GM12878 (cell line): Measurements from ENCODE around the gene RTP1. TPM values are rescaled to one million over a fixed set of nuclear protein-coding genes. Genes with fewer than 3 reads are reported as not detected.

ENCODE experiments used
- ATAC-seq: fragments of 200-7000 bp; cut with Tn5 transposase; 3 replicates; pipeline ENCODE4 v1.9.1; 2020; ENCODE audit warnings: mild to moderate bottlenecking, moderate library complexity
- BruUV-seq: library from RNA; stranded (reverse); fragments of 400-500 nt; replicated peaks from 2 replicates; lab custom pipeline; 2021; lab: Mats Ljungman, UMichigan
- CTCF ChIA-PET: fragments of 300-600 bp; sonication (Branson Sonifier 250); formaldehyde crosslinking; extraction: SDS; loops from one replicate; lab custom pipeline; 2021; ENCODE audit warnings: inconsistent platforms; lab: Yijun Ruan, JAX
- POLR2A ChIA-PET: fragments of 350-600 bp; formaldehyde crosslinking; extraction: SDS; loops from one replicate; lab custom pipeline; 2021; ENCODE audit warnings: inconsistent platforms; lab: Charles Lee
- RAD21 ChIA-PET: fragments of 300-600 bp; sonication (Branson Sonifier 250); formaldehyde crosslinking; loops from one replicate; lab custom pipeline; 2023; ENCODE audit warnings: antibody characterized with exemption; ENCODE audit not compliant: unreplicated experiment; lab: Charles Lee
- SMC1A ChIA-PET: fragments of 300-600 bp; sonication (Branson Sonifier 250); formaldehyde crosslinking; loops from one replicate; lab custom pipeline; 2023; ENCODE audit not compliant: unreplicated experiment, uncharacterized antibody; lab: Charles Lee
- DNase-seq: peaks from one replicate; pipeline ENCODE4 v3.0.0-alpha.2; 2011; ENCODE audit warnings: low read depth, low spot score
- FAIRE-seq: peaks from 3 replicates; lab custom pipeline; 2011; peaks lifted over from hg19 to GRCh38; lab: Jason Lieb, UNC
- H2AFZ ChIP-seq: 2 replicates; pipeline ENCODE4 v1.6.0; 2011; ENCODE audit warnings: low read depth, low read length, control low read depth; ENCODE audit not compliant: control insufficient read depth
- H3K27ac ChIP-seq: 2 replicates; pipeline ENCODE4 v1.5.1; 2011; ENCODE audit warnings: control low read depth; ENCODE audit not compliant: control insufficient read depth, insufficient read depth
- H3K27me3 ChIP-seq, 2 experiments: replicated peaks in 1 of 2; 2 replicates each; pipeline versions ENCODE4 v1.6.0 to v1.6.1; 2011; ENCODE audit warnings: low read length in 1 of 2; ENCODE audit not compliant: control insufficient read depth in 2 of 2, insufficient read depth in 2 of 2
- H3K36me3 ChIP-seq, 2 experiments: 2 replicates each; pipeline ENCODE4 v1.5.1; 2011; ENCODE audit warnings: low read length in 1 of 2; ENCODE audit not compliant: control insufficient read depth in 2 of 2, insufficient read depth in 2 of 2
- H3K4me1 ChIP-seq: 2 replicates; pipeline ENCODE4 v1.6.1; 2011; ENCODE audit warnings: mild to moderate bottlenecking, low read length, moderate library complexity, mixed read lengths; ENCODE audit not compliant: control insufficient read depth, insufficient read depth
- H3K4me2 ChIP-seq: 2 replicates; pipeline ENCODE4 v1.6.0; 2011; ENCODE audit warnings: control low read depth; ENCODE audit not compliant: control insufficient read depth, insufficient read depth
- H3K4me3 ChIP-seq: fragments of 200-600 bp; sonication (generic); 2 replicates; pipeline ENCODE4 v1.5.1; 2016
- H3K79me2 ChIP-seq: 2 replicates; pipeline ENCODE4 v1.6.0; 2011; ENCODE audit warnings: low read length; ENCODE audit not compliant: control insufficient read depth, insufficient read depth
- H3K9ac ChIP-seq: 2 replicates; pipeline ENCODE4 v1.8.0; 2011; ENCODE audit warnings: low read length, control low read depth, mixed read lengths; ENCODE audit not compliant: control insufficient read depth, insufficient read depth
- H3K9me3 ChIP-seq: replicated peaks from 3 replicates; pipeline ENCODE4 v1.5.1; 2011; ENCODE audit warnings: mild to moderate bottlenecking, low read length; ENCODE audit not compliant: control insufficient read depth, insufficient read depth
- H4K20me1 ChIP-seq: 2 replicates; pipeline ENCODE4 v1.6.0; 2011; ENCODE audit not compliant: control insufficient read depth, insufficient read depth
- CBFB ChIP-seq: IDR thresholded peaks from 2 replicates; pipeline ENCODE4 v1.6.1; 2016; ENCODE audit warnings: antibody characterized with exemption, low read depth
- GATAD2B ChIP-seq: fragments of 450-650 bp; conservative IDR thresholded peaks from 2 replicates; pipeline ENCODE4 v1.6.1; 2017; ENCODE audit warnings: low read depth, mild to moderate bottlenecking, moderate library complexity
- IKZF2 ChIP-seq, 2 experiments: fragments of 450-650 bp; IDR thresholded peaks; 2 replicates each; pipeline ENCODE4 v1.6.1; 2017; ENCODE audit warnings: mild to moderate bottlenecking in 2 of 2, moderate library complexity in 2 of 2
- IRF4 ChIP-seq: IDR thresholded peaks from 2 replicates; pipeline ENCODE4 v1.6.1; 2011; ENCODE audit warnings: low read depth, low read length
- MYB ChIP-seq: fragments of 150-350 bp; IDR thresholded peaks from 2 replicates; pipeline ENCODE4 v1.6.1; 2014; ENCODE audit warnings: mild to moderate bottlenecking, low read depth, low read length, borderline replicate concordance
- POU2F2 ChIP-seq: IDR thresholded peaks from 3 replicates; pipeline ENCODE4 v1.6.1; 2011; ENCODE audit warnings: low read depth, mild to moderate bottlenecking, low read length, borderline replicate concordance
- ZBTB11 ChIP-seq: fragments of 450-650 bp; formaldehyde crosslinking; IDR thresholded peaks from 2 replicates; pipeline ENCODE4 v1.5.0; 2022; ENCODE audit warnings: mild to moderate bottlenecking, missing genetic modification characterization
- in situ Hi-C: fragments of 300-500 bp; cut with MboI; formaldehyde crosslinking; loops from 9 replicates; pipeline ENCODE4 v1.14.3; 2018; ENCODE audit warnings: mixed read lengths
- intact Hi-C: fragments of 100-400 bp; cut with micrococcal nuclease; formaldehyde crosslinking; loops from one replicate; pipeline ENCODE4 v1.14.2; 2022; ENCODE audit not compliant: unreplicated experiment
- polyA plus RNA-seq, 11 experiments: library from polyadenylated mRNA; depleted of rRNA in 4 of 11; unstranded in 6 of 11; stranded (reverse) in 5 of 11; fragments of >200 nt; fragmentation: Nextera tagmentation in 4 of 11; fragmentation: Illumina TruSeq in 1 of 11; extraction: Ambion mirVana in 4 of 11; extraction: Trizol in 1 of 11; gene quantifications; 1 replicate in 1 of 11; 2 replicates in 10 of 11; pipeline versions ENCODE4 v1.2.1 to v1.2.3, GENCODE V29; 2011 to 2016; ENCODE audit warnings: inconsistent platforms in 2 of 11, missing spikeins in 2 of 11, low read depth in 1 of 11
- total RNA-seq, 4 experiments: library from RNA; depleted of rRNA in 3 of 4; stranded (reverse); fragments of >200 nt in 3 of 4; fragmentation: Illumina TruSeq in 1 of 4; extraction: Trizol in 1 of 4; gene quantifications; 2 replicates each; pipeline versions ENCODE4 v1.2.1 to v1.2.3, GENCODE V29; 2013 to 2021

The RTP1 gene
- total and polyA plus RNA-seq, 10 of the 15 experiments (the other 5 are each of a cell fraction or from before 2014, with no cell fraction given): not detected

- TF ChIP-seq ZBTB11 (no peak), IRF4 (no peak), CBFB (no peak), MYB (no peak), GATAD2B (no peak), IKZF2 (IDR thresholded peaks at IDR 0.05) (no peak)
Measured at GRCh38 chr3:187191271-187191670, 6.0 kb upstream of the RTP1 start (continued).

GRCh38 chr3:187193181-187193580, 4.1 kb upstream of the RTP1 start:
- in situ Hi-C loops: no loop called here
- no peak for DNase-seq
- RAD21 ChIA-PET: no interaction called here
- FAIRE-seq: no peak
- BruUV-seq: no TSS peak
- Histone ChIP-seq H3K4me1 (no peaks in the 10 kb centered on the region), H3K79me2 (no peaks in the 10 kb centered on the region), H3K4me3 (no peak overlapping the region), H3K4me2 (no peak overlapping the region), H3K9me3 (no peaks in the 10 kb centered on the region), H3K9ac (no peak overlapping the region), H4K20me1 (no peaks in the 10 kb centered on the region), H2AFZ (no peak overlapping the region), H3K27ac (no peak overlapping the region), H3K36me3 (no peaks in the 10 kb centered on the region), H3K27me3 (no peaks in the 10 kb centered on the region; a peak in 1 of 4 replicates)
- ATAC-seq: no peak
- SMC1A ChIA-PET: no interaction called here
- TF ChIP-seq POU2F2: no peak
- intact Hi-C loops: no loop called here
- CTCF ChIA-PET: no interaction called here
- POLR2A ChIA-PET: no interaction called here
